ENCODE data around the gene NSD1.
"Not testable (repeated sequence)": the region's sequence is repeated elsewhere in the genome, so short reads cannot be mapped to it uniquely, and the experiment has no call there.

Gene NSD1

DNA sequence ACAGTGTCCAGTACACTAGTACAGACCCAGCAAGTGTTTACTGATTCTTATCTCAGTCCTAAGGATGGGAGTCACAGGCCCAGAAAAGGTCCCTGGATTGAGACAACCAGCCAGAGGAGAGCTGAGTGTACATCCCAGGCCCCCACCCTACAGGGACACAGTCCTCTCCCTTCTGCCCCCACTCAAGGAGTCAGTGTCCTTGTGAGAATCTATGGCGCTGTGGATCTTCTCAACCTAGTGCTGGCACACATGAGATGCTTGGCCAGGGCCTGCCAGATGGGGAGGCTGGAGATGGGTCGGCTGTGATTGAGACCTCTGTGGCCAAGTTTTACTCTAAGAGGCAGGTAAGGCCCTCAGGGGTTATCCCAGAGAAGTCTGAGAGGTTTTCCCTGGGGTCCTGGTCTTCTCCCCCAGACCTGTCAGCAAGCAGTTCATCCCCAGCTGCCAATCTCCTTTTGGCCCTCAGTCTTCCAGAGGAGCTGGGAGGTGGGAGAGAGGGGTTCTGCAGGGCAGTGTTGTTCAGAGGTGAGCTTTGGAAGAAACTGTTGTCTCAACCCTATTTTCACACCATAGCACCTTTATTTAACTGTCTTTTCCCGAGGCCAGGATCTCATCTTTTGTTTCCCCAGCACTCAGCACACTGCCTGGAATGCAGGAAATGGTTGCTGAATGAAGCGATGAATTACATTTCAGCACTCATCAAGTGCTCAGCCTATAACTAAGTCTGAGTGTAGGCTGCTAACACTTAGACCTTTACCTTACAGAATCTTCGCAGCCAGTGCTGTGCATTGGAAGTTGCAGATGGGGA, 3.2 kb upstream of the NSD1 start:
- DNase-seq (ENCODE audit: low read depth in 3 of 3), result no peak

DNA sequence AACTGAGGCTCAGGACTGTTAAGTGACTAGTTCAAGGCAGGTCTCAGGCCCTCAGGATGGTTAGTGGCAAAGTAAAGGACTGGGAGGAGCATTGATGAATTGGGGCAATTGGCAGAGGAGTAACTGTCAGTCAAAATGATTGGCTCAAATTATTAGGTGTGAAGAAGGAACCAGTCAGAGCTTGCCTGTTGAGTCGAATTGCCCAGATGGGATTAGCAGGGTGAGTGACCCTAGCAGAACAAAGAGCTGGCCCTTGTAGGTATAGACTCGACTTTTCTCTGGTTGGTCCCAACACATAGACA, 2.6 kb upstream of the NSD1 start:
- no peak for DNase-seq (ENCODE audit: low read depth in 3 of 3)

DNA sequence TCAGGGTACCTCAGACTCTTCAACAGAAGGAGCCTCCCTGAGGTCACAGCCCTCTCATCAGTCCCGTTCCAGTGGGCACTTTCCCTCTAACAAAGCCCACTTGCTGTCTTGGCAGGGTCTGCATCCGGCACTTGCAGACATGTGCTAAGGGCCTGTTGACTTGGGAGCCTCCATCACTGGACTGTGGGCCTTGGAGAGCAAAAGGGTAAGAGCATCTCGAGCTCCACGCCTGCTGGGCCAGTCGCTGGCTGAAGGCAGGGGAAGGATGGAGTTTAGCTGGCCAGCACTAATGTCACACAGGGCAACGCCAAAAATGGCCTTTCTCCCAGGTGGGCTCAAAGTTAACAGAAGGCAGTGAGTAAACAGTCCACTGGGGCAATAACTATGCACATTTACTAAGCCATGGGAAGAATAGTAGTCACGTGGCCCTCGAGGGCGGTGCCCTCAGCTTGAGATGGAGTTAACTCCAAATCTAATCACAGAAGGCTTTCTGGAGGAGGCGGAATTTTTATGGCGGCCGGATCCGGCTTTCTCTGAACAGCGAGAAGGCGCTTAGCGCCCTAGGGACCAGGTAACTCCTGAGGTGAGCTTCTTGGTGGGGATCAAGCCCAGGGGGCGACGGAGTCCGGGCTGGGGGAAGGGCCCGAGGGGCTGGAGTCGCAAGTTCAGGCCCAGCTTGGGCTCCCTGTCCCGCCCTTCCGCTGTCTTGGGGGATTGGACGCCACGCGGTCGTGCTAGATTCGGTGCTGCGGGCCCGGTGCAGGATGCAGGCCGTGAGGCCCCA, 2.0 kb upstream of the NSD1 start:
- no peak for DNase-seq (ENCODE audit: low read depth in 3 of 3)

DNA sequence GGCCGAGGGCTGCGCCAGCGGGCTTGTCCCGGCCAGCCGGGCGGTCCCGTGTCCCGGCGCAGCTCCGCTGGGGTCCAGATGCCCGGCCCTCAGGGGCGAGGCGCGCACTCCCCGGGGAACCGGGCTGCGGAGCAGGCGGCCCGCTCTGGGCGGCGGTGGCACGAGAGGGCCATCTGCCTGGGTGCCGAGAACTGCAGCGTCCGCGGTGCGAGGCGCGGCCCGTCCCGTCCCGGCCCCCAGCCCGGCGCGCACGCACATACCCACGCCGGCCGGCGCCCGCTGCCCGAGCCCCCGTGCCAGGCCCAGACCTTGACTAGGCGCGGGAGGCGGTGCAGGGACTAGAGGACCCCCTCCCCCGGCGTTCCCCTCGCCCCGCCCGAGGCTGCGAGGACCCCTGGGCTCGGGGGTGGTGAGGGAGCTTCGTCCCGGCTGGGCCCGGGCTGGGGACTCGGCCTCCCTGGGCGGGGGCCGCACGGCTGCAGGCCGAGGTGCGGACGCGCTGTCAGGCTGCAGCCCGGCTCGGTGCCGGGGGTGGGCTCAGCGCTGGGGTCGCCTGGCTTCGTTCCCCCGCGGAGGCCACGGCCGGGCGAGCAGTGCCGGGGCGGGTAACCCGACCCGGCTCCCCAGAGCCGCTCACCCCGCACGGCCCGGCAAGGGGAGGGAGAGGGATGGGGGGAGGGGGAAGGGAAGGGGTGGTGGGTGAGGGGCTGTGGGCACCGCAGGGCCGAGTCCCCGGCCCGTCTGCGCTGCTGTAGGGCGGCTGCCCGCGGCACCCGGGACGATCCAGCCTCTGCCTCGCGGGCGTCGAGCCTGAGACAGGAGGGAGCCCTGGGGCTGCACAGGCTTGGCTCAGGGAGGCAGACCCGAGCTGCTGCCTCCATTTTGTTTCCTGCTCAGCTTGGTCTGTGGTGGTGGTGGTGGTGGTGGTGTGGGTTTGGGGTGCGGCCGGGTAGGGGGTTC, 1.2 kb upstream of the NSD1 start:
- DNase-seq (ENCODE audit: low read depth in 3 of 3), result no peak

DNA sequence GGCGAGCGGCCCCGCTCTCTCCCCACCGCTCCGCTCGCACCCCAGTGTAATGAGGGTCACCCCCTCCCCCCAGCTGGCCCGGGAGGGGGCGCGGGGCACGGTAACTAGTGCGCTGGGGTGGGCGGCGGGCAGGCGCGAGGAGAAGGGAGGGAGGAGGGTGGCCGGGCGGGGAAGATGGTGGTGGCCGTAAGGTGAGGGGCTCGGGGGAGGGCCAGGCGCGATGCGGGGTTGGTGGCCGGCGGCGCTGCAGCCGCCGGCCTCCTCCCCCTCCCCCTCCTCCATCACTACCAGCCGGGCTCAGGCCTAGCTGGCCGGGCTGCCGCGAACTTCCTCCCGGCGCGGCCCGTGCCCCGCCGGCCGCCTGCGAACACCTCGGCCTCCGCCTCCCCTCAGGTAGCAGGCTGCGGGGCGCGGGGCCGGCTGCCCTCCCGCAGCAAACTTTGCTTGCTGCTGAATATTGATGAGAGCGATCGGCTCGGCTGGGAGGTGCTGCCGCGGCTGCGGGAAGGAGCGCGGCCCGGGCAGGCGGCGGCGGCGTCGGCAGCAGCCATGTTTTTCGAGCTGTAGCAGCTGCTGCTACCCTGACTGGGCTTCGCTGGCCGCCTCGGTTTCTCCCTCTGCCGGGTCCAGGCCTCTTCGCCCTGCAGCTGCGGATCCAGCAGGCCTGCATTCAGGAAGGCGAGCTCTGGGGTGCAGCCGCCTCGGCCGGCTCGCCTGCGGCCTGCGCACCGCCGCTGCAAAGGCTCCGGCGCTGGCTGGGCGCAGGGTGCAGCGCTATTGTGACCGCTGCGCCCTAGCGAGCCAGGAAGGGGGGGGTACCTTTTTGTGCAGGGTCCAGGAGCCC, 502 bp downstream of the NSD1 start:
- peak in 2 of 3 experiments; percentile 18 to 36 for DNase-seq (ENCODE audit: low read depth in 3 of 3)

DNA sequence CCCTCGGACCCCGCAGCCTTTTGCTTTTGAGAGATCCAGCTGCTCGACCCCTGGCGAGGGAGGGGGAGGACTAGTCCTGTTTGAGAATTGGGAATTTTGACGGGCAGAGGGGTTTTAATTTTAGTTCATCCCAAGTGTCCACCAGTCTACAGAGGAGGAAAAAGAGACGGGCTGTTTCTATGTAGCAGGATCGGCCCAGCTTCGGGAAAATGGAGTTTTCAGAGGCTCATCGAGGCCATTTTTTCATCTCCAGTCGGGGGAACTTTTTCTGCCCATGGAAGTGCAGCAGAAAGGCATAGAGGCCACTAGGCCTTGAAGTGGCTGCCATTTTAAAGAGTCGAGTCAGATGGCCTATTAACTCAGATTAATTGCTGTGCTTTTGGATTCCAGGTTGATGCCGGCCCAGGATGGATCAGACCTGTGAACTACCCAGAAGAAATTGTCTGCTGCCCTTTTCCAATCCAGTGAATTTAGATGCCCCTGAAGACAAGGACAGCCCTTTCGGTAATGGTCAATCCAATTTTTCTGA, 1.2 kb downstream of the NSD1 start:
- DNase-seq (ENCODE audit: low read depth in 3 of 3), result no peak

DNA sequence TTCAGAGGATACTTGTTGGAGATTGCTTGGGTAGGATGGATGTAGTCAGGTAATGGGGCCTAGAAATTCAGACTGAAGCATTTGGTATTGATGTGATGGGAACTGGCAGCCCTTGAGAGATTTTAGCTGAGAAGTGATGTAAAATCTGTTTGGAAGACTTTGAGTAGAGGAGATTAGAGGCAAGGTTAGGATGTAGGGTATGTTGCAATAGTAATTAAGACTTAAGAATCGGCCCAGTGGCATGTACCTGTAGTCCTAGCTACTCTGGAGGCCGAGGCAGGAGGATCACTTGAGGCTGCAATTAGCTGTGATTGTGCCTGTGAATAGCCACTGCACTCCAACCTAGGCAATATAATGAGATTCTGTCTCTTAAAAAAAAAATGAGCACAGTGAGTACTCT, 6.7 kb downstream of the NSD1 start:
- DNase-seq (ENCODE audit: low read depth in 3 of 3), result no peak

DNA sequence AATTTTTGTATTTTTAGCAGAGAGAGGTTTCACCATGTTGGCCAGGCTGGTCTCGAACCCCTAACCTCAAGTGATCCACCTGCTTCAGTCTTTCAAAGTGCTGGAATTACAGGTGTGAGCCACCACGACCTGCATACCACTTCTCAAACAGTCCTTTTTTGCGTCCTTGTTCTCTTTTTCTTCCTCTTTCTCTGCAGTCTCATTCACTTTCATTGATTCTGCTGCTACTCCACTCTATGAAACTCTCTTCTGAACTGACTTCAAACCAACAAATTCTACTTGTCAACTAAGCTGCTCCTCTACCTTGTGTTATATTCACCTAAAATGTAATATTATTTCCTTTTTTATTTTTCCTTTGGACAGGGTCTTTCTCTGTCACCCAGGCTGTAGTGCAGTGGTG, 7.9 kb downstream of the NSD1 start:
- DNase-seq (ENCODE audit: low read depth in 3 of 3), result no peak

DNA sequence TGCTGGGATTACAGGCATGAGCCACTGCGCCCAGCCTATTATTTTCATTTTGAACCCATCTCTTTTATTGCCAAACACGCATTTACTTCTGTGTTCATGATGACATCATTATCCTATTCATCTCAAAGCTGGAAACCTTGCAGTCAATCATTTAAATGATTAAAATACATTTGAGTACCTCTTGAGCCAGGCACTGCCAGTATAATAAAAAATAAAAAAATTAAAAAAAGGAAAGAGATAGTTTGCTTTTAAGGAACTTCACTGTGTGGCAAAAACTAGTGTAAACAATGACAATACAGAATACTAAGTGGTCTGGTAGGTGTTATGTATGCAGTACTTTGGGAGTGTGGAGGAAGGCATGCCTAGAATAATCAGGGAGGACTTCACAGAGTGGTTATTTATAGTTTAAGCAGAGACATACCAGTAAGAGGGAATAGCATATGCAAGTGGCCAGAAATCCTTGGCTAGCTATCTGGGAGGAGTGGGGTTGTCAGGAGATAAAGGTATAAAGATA, 8.6 kb downstream of the NSD1 start:
- no peak for DNase-seq (ENCODE audit: low read depth in 3 of 3)

DNA sequence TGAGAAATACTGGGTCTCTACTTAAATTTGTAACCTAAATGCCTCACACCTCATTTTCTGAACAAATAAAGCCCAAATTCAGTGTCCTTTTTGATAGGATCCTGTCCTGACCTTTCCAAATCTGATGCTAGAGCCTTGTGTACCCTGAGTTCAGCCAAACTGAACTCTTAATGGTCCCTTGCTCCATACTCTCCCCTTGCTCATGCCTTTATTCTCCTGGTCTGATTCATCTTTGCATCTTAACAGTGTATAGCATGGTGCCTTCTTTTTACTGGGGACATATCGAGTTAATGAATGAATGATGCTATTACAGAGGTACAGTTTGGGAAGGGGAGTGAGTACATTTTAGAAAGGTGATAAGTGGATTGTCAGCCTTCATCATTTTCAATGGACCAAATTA, 9.2 kb downstream of the NSD1 start:
- DNase-seq (ENCODE audit: low read depth in 3 of 3), result no peak

DNA sequence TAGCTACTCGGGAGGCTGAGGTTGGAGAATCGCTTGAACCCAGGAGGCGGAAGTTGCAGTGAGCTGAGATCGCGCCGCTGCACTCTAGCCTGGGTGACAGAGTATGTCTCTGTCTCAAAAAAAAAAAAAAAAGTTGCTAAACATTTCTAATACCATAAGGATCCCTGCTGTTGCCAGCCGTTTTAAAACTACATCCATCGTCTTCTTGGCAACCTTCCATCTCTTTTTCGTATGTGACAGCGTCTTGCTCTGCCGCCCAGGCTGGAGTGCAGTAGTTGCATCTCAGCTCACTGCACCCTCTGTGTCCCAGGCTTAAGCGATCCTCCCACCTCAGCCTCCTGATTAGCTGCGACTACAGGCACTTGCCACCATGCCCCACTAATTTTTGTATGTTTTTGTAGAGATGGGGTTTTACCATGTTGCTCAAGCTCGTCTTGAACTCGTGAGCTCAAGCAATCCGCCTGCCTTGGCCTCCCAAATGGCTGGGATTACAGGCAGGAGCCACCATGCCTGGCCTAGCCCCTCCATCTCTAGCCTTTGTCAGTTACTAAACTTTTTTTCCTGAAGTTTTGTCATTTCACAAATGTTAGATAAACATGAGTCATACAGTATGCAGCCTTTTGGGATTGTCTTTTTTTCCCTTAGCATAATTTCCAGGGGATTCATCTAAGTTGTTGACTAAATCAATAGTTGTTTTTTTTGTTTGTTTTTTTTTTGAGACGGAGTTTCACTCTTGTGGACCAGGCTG, 13.5 kb downstream of the NSD1 start:
- no peak for DNase-seq (ENCODE audit: low read depth in 3 of 3)

DNA sequence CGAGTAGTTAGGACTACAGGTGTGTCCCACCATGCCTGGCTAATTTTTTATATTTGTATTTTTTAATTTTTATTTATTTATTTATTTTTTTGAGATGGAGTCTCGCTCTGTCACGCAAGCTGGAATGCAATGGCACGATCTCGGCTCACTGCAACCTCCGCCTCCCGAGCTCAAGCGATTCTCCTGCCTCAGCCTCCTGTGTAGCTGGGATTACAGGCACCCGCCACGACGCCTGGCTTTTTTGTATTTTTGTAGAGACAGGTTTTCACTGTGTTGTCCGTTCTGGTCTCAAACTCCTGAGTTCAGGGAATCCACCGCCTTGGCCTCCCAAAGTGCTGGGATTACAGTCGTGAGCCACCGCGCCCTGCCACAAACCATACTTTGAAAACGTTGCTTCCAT, 16.5 kb downstream of the NSD1 start:
- not testable (repeated sequence) for DNase-seq (ENCODE audit: low read depth in 3 of 3)

DNA sequence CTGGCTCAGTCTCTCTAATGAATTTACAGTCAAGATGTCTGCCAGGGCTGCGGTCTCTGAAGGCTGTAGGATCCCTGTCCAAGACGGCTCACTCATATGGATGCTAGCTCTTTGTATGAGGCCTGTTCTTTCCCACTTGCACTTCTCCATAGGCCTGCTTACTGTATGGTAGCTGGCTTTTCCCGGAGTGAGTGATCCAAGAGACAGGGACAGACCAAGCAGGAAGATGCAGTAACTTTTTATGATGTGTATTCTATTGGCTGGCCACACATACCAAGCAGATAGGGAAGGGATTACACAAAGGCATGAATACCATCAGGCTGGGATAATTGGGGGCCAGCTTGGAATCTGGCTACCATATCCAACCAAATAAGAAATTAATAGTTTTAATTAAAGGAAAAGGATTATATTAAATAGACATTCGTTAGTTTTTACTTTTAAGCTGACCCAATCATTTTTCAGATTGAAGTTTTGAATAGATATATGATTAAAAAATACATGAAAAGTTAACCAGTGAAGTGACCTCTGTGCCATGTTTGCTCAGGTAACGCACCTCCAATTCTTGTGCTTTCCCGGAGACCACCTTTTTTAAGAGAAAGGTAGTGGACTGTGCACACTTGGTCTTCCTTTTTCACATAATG, 20.6 kb downstream of the NSD1 start:
- no peak for DNase-seq (ENCODE audit: low read depth in 3 of 3)

DNA sequence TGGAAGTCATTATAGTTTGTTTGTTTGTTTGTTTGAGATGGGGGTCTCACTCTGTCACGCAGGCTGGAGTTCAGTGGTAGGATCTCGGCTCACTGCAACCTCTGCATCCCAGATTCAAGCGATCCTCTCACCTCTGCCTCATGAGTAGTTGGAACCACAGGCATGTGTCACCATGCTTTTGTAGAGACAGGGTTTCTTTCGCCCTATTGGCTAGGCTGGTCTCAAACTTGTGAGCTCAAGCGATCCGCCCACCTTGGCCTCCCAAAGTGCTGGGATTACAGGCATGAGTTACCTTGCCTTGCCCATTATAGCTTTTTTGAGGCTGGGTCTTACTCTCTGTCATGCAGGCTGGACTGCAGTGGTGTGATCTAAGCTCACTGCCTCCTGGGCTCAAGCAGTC, 28.8 kb downstream of the NSD1 start:
- no peak for DNase-seq (ENCODE audit: low read depth in 3 of 3)

DNA sequence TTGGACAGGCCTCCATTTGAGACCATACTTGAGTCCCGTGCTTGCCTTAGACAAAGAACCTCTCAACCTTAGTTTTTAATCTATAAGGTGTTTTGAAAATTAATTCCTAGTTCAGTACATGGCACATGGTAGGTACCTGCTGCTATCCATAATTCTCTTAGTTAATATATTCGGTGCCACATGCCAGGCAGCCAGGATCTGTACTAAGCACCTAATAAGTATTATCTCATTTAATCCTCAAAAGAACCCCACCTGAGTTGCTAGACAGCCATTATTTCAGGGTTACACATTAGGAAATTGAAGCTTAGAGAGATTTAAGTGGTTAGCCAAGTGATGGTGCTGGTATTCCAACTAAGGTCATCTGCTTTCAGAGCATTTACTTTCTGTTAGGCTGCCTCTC, 29.9 kb downstream of the NSD1 start:
- no peak for DNase-seq (ENCODE audit: low read depth in 3 of 3)

DNA sequence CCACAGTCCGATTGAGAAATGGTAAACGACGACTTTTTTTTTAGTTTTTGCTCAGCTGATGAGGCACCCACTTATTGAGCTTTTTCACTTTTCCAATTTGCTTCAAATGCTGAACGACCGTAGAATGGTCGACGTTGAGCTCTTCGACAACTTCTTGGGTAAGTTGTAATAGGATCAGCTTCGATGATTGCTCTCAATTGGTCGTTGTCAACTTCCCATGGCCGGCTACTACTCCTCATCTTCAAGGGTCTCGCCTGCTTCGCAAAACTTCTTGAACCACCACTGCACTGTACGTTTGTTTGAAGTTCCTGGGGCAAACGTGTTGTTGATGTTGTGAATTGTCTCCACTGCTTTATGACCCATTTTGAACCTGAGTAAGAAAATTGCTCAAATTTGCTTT, 35.7 kb downstream of the NSD1 start:
- no peak for DNase-seq (ENCODE audit: low read depth in 3 of 3)

DNA sequence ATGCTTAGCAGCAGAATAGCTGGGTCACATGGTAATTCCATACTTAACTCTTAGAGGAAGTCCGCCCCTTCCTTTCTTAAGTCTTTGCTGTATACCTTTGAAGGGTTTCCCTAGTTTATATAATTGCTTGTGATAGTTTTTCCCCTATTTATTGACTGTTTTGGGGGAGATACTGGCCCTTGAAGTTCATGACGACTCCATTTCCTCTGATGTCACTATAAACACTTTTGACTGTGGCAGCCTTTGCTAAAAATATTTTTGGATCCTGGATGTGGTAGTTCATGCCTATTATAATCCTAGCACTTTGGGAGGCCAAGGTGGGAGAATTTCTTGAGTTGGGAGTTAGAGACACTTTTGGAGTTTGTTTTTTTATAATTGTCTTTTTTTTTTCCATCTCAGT, 38.4 kb downstream of the NSD1 start:
- no peak for DNase-seq (ENCODE audit: low read depth in 3 of 3)

DNA sequence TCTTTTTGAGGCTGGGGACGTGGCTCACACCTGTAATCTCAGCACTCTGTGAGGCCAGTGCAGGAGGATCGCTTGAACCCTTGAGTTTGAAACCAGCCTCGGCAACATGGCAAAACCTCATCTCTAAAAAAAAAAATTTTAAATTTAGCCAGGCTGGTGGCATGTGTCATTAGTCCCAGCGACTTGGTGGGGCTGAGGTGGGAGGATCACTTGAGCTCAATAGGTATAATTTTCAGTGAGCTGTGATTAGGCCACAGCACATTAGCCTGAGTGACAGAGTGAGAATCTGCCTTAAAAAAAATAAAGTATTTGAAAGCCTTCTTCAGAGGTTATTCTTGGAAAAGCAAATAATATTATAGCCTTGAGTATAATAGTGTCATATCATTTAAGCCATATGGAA, 41.8 kb downstream of the NSD1 start:
- no peak for DNase-seq (ENCODE audit: low read depth in 3 of 3)

DNA sequence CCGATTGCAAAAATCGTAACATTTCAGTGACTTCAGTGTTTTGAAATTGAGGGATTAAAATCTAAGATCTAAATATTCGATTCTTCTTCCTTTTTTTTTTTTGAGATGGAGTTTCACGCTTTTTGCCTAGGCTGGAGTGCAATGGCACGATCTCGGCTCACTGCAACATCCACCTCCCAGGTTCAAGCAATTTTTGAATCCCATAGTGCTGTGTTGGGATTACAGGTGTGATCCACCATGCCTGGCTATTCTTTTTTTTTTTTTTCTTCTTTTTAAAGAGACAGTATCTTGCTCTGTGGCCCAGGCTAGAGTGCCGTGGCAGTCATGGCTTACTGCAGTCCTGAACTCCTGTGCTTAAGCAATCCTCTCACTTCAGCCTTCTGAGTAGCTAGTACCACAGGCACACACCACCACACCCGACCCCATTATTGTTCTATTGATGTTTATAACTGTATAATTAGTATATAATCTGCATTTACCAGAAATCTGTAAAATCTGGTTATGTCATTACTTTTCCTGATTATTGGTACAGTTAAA, 42.7 kb downstream of the NSD1 start:
- no peak for DNase-seq (ENCODE audit: low read depth in 3 of 3)

All from stimulated activated CD4-positive, alpha-beta T cell treated with anti-CD3 and anti-CD28 coated beads, TNF-alpha, amount 100 ng/mL, for 4 hours (primary cell).